ENCODE data around the gene HEG1.

Gene HEG1

DNA sequence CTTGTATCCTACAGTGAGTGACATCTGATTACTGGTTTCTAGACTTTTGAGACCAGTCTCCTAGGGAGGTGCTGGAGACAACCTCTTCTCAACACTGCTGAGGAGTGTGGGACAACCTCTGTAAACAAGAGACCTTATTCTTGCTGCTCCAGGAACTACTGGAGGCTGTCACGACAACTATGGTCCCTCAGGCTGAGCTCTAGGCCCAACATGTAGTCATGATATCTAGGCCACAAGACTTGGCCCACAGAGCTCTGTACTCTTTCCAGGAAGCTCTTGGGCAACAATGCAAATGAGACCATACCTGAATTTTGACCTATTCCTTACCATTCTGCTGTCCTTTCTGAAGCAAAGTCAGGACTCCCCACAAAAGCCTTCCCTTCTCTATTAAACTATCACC, 24.3 kb upstream of the HEG1 start:
- DNase-seq (ENCODE audit: low read depth in 1 of 2, low spot score in 1 of 2): no peak
- Histone ChIP-seq H3K4me3 (replicated peaks; ENCODE audit: insufficient read depth, low read length) (no peak overlapping the region), H3K27ac (replicated peaks) (no peak overlapping the region), H3K27me3 (ENCODE audit: insufficient read depth, poor library complexity, severe bottlenecking) (peaks cover 8% of the 10 kb centered on the region)
- TF ChIP-seq REST (IDR thresholded peaks at IDR 0.05; ENCODE audit: insufficient replicate concordance, low read depth): no peak
- TF ChIP-seq POLR2AphosphoS5 (IDR thresholded peaks at IDR 0.05; ENCODE audit: low read depth): no peak
- no peak for TF ChIP-seq GABPA (IDR thresholded peaks at IDR 0.05; ENCODE audit: low read depth)
- TF ChIP-seq SPI1 (IDR thresholded peaks at IDR 0.05; ENCODE audit: borderline replicate concordance, low read depth): no peak
- TF ChIP-seq CTCF (IDR thresholded peaks at IDR 0.05; ENCODE audit: insufficient read depth, low read length): no peak

GRCh38 chr3:125079675-125080045, 23.9 kb upstream of the HEG1 start:
- no peak for TF ChIP-seq SPI1 (IDR thresholded peaks at IDR 0.05; ENCODE audit: borderline replicate concordance, low read depth)
- TF ChIP-seq GABPA (IDR thresholded peaks at IDR 0.05; ENCODE audit: low read depth): no peak
- no peak for TF ChIP-seq REST (IDR thresholded peaks at IDR 0.05; ENCODE audit: insufficient replicate concordance, low read depth)
- no peak for TF ChIP-seq POLR2AphosphoS5 (IDR thresholded peaks at IDR 0.05; ENCODE audit: low read depth)
- no peak for TF ChIP-seq CTCF (IDR thresholded peaks at IDR 0.05; ENCODE audit: insufficient read depth, low read length)
- DNase-seq (ENCODE audit: low read depth in 1 of 2, low spot score in 1 of 2): no peak
- H3K27me3 ChIP-seq (ENCODE audit: insufficient read depth, poor library complexity, severe bottlenecking): peaks cover 3% of the 10 kb centered on the region
- H3K4me3 ChIP-seq (replicated peaks; ENCODE audit: insufficient read depth, low read length): no peak overlapping the region
- H3K27ac ChIP-seq (replicated peaks): no peak overlapping the region

- TF ChIP-seq REST (IDR thresholded peaks at IDR 0.05; ENCODE audit: insufficient replicate concordance, low read depth) (no peak), SPI1 (IDR thresholded peaks at IDR 0.05; ENCODE audit: borderline replicate concordance, low read depth) (no peak), CTCF (IDR thresholded peaks at IDR 0.05; ENCODE audit: insufficient read depth, low read length) (no peak), POLR2AphosphoS5 (IDR thresholded peaks at IDR 0.05; ENCODE audit: low read depth) (no peak), GABPA (IDR thresholded peaks at IDR 0.05; ENCODE audit: low read depth) (no peak)
- Histone ChIP-seq H3K27me3 (ENCODE audit: insufficient read depth, poor library complexity, severe bottlenecking) (no peaks in the 10 kb centered on the region), H3K4me3 (replicated peaks; ENCODE audit: insufficient read depth, low read length) (no peak overlapping the region), H3K27ac (replicated peaks) (no peak overlapping the region)
- peak in 1 of 2 experiments; percentile 49 for DNase-seq (ENCODE audit: low read depth in 1 of 2, low spot score in 1 of 2)
Observed at GRCh38 chr3:125078951-125079674, 23.3 kb upstream of the HEG1 start.

Data from HL-60 (cell line).